AG10803 (cell line): ENCODE data around the gene CDKAL1.

Source experiments
- DNase-seq: peaks from one replicate; pipeline ENCODE4 v3.0.0; 2010; ENCODE audit warnings: low read depth
- H3K4me3 ChIP-seq: 2 replicates; pipeline ENCODE4 v1.5.1; 2011; ENCODE audit warnings: mild to moderate bottlenecking, low read length, control low read depth
- CTCF ChIP-seq: conservative IDR thresholded peaks from 2 replicates; pipeline ENCODE4 v1.5.1; 2011; ENCODE audit warnings: mild to moderate bottlenecking, low read length, control low read depth, inconsistent platforms

Gene CDKAL1

GRCh38 chr6:20661721-20662120 is 127.5 kb downstream of the CDKAL1 start:
- DNase-seq = peak; percentile 1
- TF ChIP-seq CTCF = no peak
- no peak overlapping the region for H3K4me3 ChIP-seq

- no peak for DNase-seq
- no peak overlapping the region for H3K4me3 ChIP-seq
- TF ChIP-seq CTCF = no peak
These were observed 130.0 kb downstream of the CDKAL1 start for GRCh38 chr6:20664250-20664649.

- H3K4me3 ChIP-seq = no peak overlapping the region
- no peak for DNase-seq
- TF ChIP-seq CTCF = no peak
These were observed 131.0 kb downstream of the CDKAL1 start for GRCh38 chr6:20665290-20665689.

GRCh38 chr6:20669571-20670314 is 135.5 kb downstream of the CDKAL1 start:
- no peak for TF ChIP-seq CTCF
- no peak for DNase-seq
- no peak overlapping the region for H3K4me3 ChIP-seq

- no peak for DNase-seq
- TF ChIP-seq CTCF = no peak
- no peak overlapping the region for H3K4me3 ChIP-seq
These were observed 136.5 kb downstream of the CDKAL1 start for GRCh38 chr6:20670750-20671149.

GRCh38 chr6:20672038-20672437 is 137.8 kb downstream of the CDKAL1 start:
- no peak overlapping the region for H3K4me3 ChIP-seq
- no peak for TF ChIP-seq CTCF
- DNase-seq = no peak

- H3K4me3 ChIP-seq = no peak overlapping the region
- DNase-seq = no peak
- TF ChIP-seq CTCF = no peak
These were observed 139.2 kb downstream of the CDKAL1 start for GRCh38 chr6:20673458-20673857.
